OCI-M2 (cell line): ENCODE results near the gene JMJD1C.

Experiments
- DNase-seq: peaks from one replicate; lab custom pipeline; 2025; ENCODE audit not compliant: unreplicated experiment; lab: John Stamatoyannopoulos, UW

The JMJD1C gene

GRCh38 chr10:63437116-63437949, 28.4 kb downstream of the JMJD1C start:
- no peak for DNase-seq

- DNase-seq: no peak
Measured at GRCh38 chr10:63436225-63436624, 29.6 kb downstream of the JMJD1C start.

- no peak for DNase-seq
Measured at GRCh38 chr10:63434866-63435854, 30.6 kb downstream of the JMJD1C start.

GRCh38 chr10:63431962-63432797, 33.6 kb downstream of the JMJD1C start:
- DNase-seq: no peak

- no peak for DNase-seq
Measured at GRCh38 chr10:63430999-63431356, 34.8 kb downstream of the JMJD1C start.

GRCh38 chr10:63430091-63430998, 35.4 kb downstream of the JMJD1C start:
- no peak for DNase-seq

GRCh38 chr10:63429281-63429680, 36.5 kb downstream of the JMJD1C start:
- no peak for DNase-seq

GRCh38 chr10:63427013-63427412, 38.8 kb downstream of the JMJD1C start:
- DNase-seq: no peak

- no peak for DNase-seq
Measured at GRCh38 chr10:63425512-63425911, 40.3 kb downstream of the JMJD1C start.

- no peak for DNase-seq
Measured at GRCh38 chr10:63424576-63424975, 41.2 kb downstream of the JMJD1C start.

- DNase-seq: no peak
Measured at GRCh38 chr10:63423494-63423893, 42.3 kb downstream of the JMJD1C start.

- no peak for DNase-seq
Measured at GRCh38 chr10:63421591-63421990, 44.2 kb downstream of the JMJD1C start.

- no peak for DNase-seq
Measured at GRCh38 chr10:63416376-63416775, 49.4 kb downstream of the JMJD1C start.

GRCh38 chr10:63415640-63416244, 50.0 kb downstream of the JMJD1C start:
- DNase-seq: no peak

- no peak for DNase-seq
Measured at GRCh38 chr10:63414481-63415260, 51.1 kb downstream of the JMJD1C start.

GRCh38 chr10:63413429-63413828, 52.3 kb downstream of the JMJD1C start:
- DNase-seq: no peak

- no peak for DNase-seq
Measured at GRCh38 chr10:63412304-63412703, 53.5 kb downstream of the JMJD1C start.

- no peak for DNase-seq
Measured at GRCh38 chr10:63410633-63411032, 55.1 kb downstream of the JMJD1C start.
